Stomach (tissue), 9 donors: Measurements from ENCODE around the gene ZNF431. TPM values are rescaled to one million over a fixed set of nuclear protein-coding genes. Genes with fewer than 3 reads are reported as not detected.

ENCODE experiments used
- DNase-seq, 2 donors: peaks; one replicate each; pipeline versions ENCODE4 v3.0.0 to v3.0.0-alpha.2; 2013 to 2019
- H3K27ac ChIP-seq, 5 donors: fragments of 200-600 bp in 4 of 5; sonication (generic) in 4 of 5; one replicate each; pipeline ENCODE4 v1.5.1; 2013 to 2019; ENCODE audit warnings: mild to moderate bottlenecking in 1 of 5, moderate library complexity in 1 of 5
- H3K27me3 ChIP-seq, 3 donors: fragments of 200-600 bp; sonication (generic); one replicate each; pipeline ENCODE4 v1.5.1; 2017 to 2019; ENCODE audit warnings: mixed run types in 1 of 3
- H3K36me3 ChIP-seq, 4 donors: fragments of 200-600 bp; sonication (generic); 1 replicate in 3 of 4; 2 replicates in 1 of 4; pipeline ENCODE4 v1.5.1; 2016 to 2019
- H3K4me1 ChIP-seq, 4 donors: fragments of 200-600 bp; sonication (generic); one replicate each; pipeline ENCODE4 v1.5.1; 2016 to 2019
- H3K4me3 ChIP-seq, 4 donors: fragments of 200-600 bp; sonication (generic) in 3 of 4; one replicate each; pipeline ENCODE4 v1.5.1; 2016 to 2019; ENCODE audit warnings: mild to moderate bottlenecking in 1 of 4
- H3K9me3 ChIP-seq, 4 donors: fragments of 200-600 bp; sonication (generic); one replicate each; pipeline ENCODE4 v1.5.1; 2016 to 2019
- CTCF ChIP-seq, 7 experiments: fragments of 450-650 bp in 4 of 7; fragments of 200-600 bp in 3 of 7; sonication (generic) in 3 of 7; IDR thresholded peaks; one replicate each; pipeline ENCODE4 v1.5.1; 2016 to 2019; ENCODE audit warnings: antibody characterized with exemption in 7 of 7, control low read depth in 2 of 7, mild to moderate bottlenecking in 1 of 7
- EP300 ChIP-seq: sonication (generic); formaldehyde crosslinking; IDR thresholded peaks from one replicate; pipeline ENCODE4 v1.6.1; 2017; ENCODE audit warnings: antibody characterized with exemption
- POLR2A ChIP-seq, 4 donors: fragments of 450-650 bp; IDR thresholded peaks; one replicate each; pipeline ENCODE4 v1.6.1; 2016; ENCODE audit warnings: antibody characterized with exemption in 4 of 4, control low read depth in 2 of 4, mild to moderate bottlenecking in 1 of 4, moderate library complexity in 1 of 4
- POLR2AphosphoS5 ChIP-seq, 3 donors: sonication (generic); formaldehyde crosslinking; IDR thresholded peaks; one replicate each; pipeline ENCODE4 v1.6.1; 2016; ENCODE audit warnings: antibody characterized with exemption in 3 of 3
- WGBS, 5 donors: extraction: QIAGEN DNeasy Blood & Tissue Kit in 3 of 5; methylation state at CpG; one replicate each; pipeline versions ENCODE4 v1.1.5 to v1.1.7; 2013 to 2018; 5-methylcytosine and 5-hydroxymethylcytosine counted together
- intact Hi-C: fragments of 100-400 bp; cut with DNase I; formaldehyde crosslinking; loops from one replicate; pipeline ENCODE4 v1.15.1; 2023; ENCODE audit warnings: low total_unique reads
- polyA plus RNA-seq, 3 donors: library from polyadenylated mRNA; stranded (reverse); fragments of 200-250 nt; gene quantifications; one replicate each; pipeline ENCODE4 v1.2.3, GENCODE V29; 2013
- total RNA-seq, 5 donors: library from RNA; depleted of rRNA; stranded (reverse); fragments of >200 nt; gene quantifications; one replicate each; pipeline versions ENCODE4 v1.1.0 to v1.2.3, GENCODE V29; 2014 to 2016
- donor health status: healthy with polysubstance abuse.
- donor health status: Bipolar disorder and iron deficiency.
- donor health status: healthy.

ZNF431 gene
- total and polyA plus RNA-seq, 8 donors, result 2.0 to 55.4 (median 5.8) TPM

GRCh38 chr19:21128901-21129698 lies 12.7 kb upstream of the ZNF431 start:
- H3K27me3 ChIP-seq, result no peaks in the 10 kb centered on the region
- H3K4me3 ChIP-seq, result no peak overlapping the region
- DNase-seq, result peak in 1 of 2 donors; percentile 23
- H3K9me3 ChIP-seq, result peaks cover 0 to 12% (median 3%) of the 10 kb centered on the region in 4 donors
- H3K27ac ChIP-seq, result peak overlapping the region in 1 of 5 donors; percentile 25
- WGBS, 5 donors, result 47 to 54% (median 49%) methylated on average over 6 of the region's 6 CpGs
- H3K4me1 ChIP-seq, result no peaks in the 10 kb centered on the region
- H3K36me3 ChIP-seq, result no peaks in the 10 kb centered on the region
- intact Hi-C loops, result no loop called here
- TF ChIP-seq POLR2AphosphoS5 (IDR thresholded peaks at IDR 0.05) (no peak), POLR2A (IDR thresholded peaks at IDR 0.05) (no peak), CTCF (IDR thresholded peaks at IDR 0.05) (no peak), EP300 (no peak)

DNA sequence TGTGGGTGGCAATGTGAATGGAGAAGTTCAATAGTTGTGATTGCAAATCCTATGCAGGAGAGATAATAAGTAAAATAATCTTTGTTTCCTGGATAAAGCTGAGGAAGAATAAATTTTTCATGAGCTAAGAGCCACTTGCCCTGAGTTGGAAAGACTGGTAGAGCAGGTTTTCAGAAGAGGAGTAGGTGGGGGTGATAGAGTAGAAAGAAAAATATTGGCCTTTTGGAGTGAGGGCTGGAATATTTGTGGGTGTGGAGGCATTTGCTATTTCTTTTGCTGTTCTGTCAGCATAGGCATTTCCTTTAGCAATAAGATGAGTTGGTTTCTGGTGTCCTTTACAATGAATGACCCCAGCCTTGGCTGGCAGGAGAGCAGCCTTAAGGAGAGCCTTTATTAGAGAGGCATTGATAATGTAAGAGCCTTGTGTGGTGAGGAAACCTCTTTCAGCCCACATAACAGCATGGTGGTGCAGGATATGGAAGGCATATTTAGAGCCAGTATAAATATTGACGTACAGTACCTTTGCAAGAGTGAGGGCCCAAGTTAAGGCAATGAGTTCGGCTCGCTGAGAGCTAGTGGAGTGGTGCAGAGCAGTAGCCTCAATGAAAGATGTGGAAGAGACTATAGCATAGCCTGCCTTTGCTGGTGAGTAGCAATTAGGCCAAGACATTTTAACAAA lies 11.6 kb upstream of the ZNF431 start:
- Histone ChIP-seq H3K4me1 (no peaks in the 10 kb centered on the region), H3K4me3 (no peak overlapping the region), H3K9me3 (peaks cover 0 to 12% (median 3%) of the 10 kb centered on the region in 4 donors), H3K36me3 (no peaks in the 10 kb centered on the region), H3K27ac (no peak overlapping the region), H3K27me3 (no peaks in the 10 kb centered on the region)
- intact Hi-C loops, result no loop called here
- DNase-seq, result peak in 1 of 2 donors; percentile 75
- 22 to 56% (median 40%) methylated on average over 3 of the region's 3 CpGs for WGBS, 5 donors
- no peak for TF ChIP-seq EP300
- no peak for TF ChIP-seq POLR2AphosphoS5 (IDR thresholded peaks at IDR 0.05)
- no peak for TF ChIP-seq CTCF (IDR thresholded peaks at IDR 0.05)
- no peak for TF ChIP-seq POLR2A (IDR thresholded peaks at IDR 0.05)

DNA sequence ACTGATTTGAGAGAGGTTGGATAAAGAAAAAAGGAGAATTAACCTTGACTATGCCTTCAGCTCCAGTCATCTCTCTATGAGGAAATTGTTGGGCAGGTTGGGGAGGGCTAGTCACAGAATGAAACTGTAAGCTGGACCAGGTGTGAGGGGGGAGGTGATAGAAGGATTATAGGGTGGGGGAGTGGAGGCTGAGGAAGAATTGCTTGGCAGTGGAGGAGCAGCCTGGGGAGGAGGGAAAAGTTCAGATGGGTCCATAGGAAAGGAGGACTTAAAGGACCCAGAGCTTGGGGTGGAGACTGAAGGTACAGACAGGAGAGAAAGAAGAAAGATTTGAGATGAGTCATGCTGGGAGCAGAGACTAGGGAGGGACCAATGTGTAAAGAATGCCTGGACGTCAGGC lies 8.2 kb upstream of the ZNF431 start:
- 39 to 63% (median 42%) methylated on average over 1 of the region's 1 CpG for WGBS, 5 donors

More for the DNA sequence above, 8.2 kb upstream of the ZNF431 start:
- TF ChIP-seq POLR2AphosphoS5 (IDR thresholded peaks at IDR 0.05) (no peak), CTCF (IDR thresholded peaks at IDR 0.05) (no peak), EP300 (no peak), POLR2A (IDR thresholded peaks at IDR 0.05) (no peak)
- Histone ChIP-seq H3K9me3 (peaks cover 0 to 6% (median 0%) of the 10 kb centered on the region in 4 donors), H3K36me3 (no peaks in the 10 kb centered on the region), H3K4me1 (no peaks in the 10 kb centered on the region), H3K27ac (no peak overlapping the region), H3K27me3 (no peaks in the 10 kb centered on the region), H3K4me3 (no peak overlapping the region)
- DNase-seq, result no peak
- intact Hi-C loops, result no loop called here
